ENCODE data around the gene C1QTNF8. TPM values are rescaled to one million over a fixed set of nuclear protein-coding genes. Genes with fewer than 3 reads are reported as not detected.

The C1QTNF8 gene
- total RNA-seq, 1 experiment from 2014 or later: not detected

- H3K27me3 ChIP-seq (ENCODE audit: low read length): no peaks in the 10 kb centered on the region
- H3K4me3 ChIP-seq (ENCODE audit: low read length): no peak overlapping the region
- no peak overlapping the region for H3K4me2 ChIP-seq (ENCODE audit: low read depth, low read length, poor library complexity, severe bottlenecking)
- no peak overlapping the region for H2AFZ ChIP-seq (ENCODE audit: low read length)
- H4K20me1 ChIP-seq (ENCODE audit: insufficient read depth, low read depth, low read length): 0 out of 2 replicates have a peak, but pooled peaks cover 3% of the 10 kb centered on the region
- H3K9me2 ChIP-seq (replicated peaks; ENCODE audit: insufficient read depth, low read length): no peaks in the 10 kb centered on the region
- H3K9ac ChIP-seq (ENCODE audit: low read length): no peak overlapping the region
- no peaks in the 10 kb centered on the region for H3K4me1 ChIP-seq (ENCODE audit: low read length)
- no peak overlapping the region for H3K27ac ChIP-seq (ENCODE audit: low read length)
- H3K79me2 ChIP-seq (ENCODE audit: low read length): no peaks in the 10 kb centered on the region
- no peaks in the 10 kb centered on the region for H3K36me3 ChIP-seq (ENCODE audit: insufficient read depth, low read length)
- H3K9me3 ChIP-seq (ENCODE audit: low read length): no peaks in the 10 kb centered on the region
- DNase-seq: no peak
These were observed 14.2 kb downstream of the C1QTNF8 start for GRCh38 chr16:1081734-1082265.

- Histone ChIP-seq H3K4me2 (ENCODE audit: low read depth, low read length, poor library complexity, severe bottlenecking) (no peak overlapping the region), H3K4me1 (ENCODE audit: low read length) (no peaks in the 10 kb centered on the region), H3K9me2 (replicated peaks; ENCODE audit: insufficient read depth, low read length) (no peaks in the 10 kb centered on the region), H3K79me2 (ENCODE audit: low read length) (no peaks in the 10 kb centered on the region), H3K9me3 (ENCODE audit: low read length) (no peaks in the 10 kb centered on the region), H4K20me1 (ENCODE audit: insufficient read depth, low read depth, low read length) (0 out of 2 replicates have a peak, but pooled peaks cover 3% of the 10 kb centered on the region), H3K27ac (ENCODE audit: low read length) (no peak overlapping the region), H3K4me3 (ENCODE audit: low read length) (no peak overlapping the region), H3K36me3 (ENCODE audit: insufficient read depth, low read length) (no peaks in the 10 kb centered on the region), H3K9ac (ENCODE audit: low read length) (no peak overlapping the region), H3K27me3 (ENCODE audit: low read length) (no peaks in the 10 kb centered on the region), H2AFZ (ENCODE audit: low read length) (no peak overlapping the region)
- no peak for DNase-seq
These were observed 15.0 kb downstream of the C1QTNF8 start for GRCh38 chr16:1080801-1081733.

GRCh38 chr16:1079786-1080525 is 16.1 kb downstream of the C1QTNF8 start:
- H3K4me3 ChIP-seq (ENCODE audit: low read length): no peak overlapping the region
- H3K4me1 ChIP-seq (ENCODE audit: low read length): no peaks in the 10 kb centered on the region
- H3K27ac ChIP-seq (ENCODE audit: low read length): no peak overlapping the region
- no peaks in the 10 kb centered on the region for H3K9me3 ChIP-seq (ENCODE audit: low read length)
- H3K36me3 ChIP-seq (ENCODE audit: insufficient read depth, low read length): no peaks in the 10 kb centered on the region
- H2AFZ ChIP-seq (ENCODE audit: low read length): no peak overlapping the region
- H3K9me2 ChIP-seq (replicated peaks; ENCODE audit: insufficient read depth, low read length): no peaks in the 10 kb centered on the region
- H4K20me1 ChIP-seq (ENCODE audit: insufficient read depth, low read depth, low read length): 0 out of 2 replicates have a peak, but pooled peaks cover 2% of the 10 kb centered on the region
- no peak overlapping the region for H3K9ac ChIP-seq (ENCODE audit: low read length)
- no peak for DNase-seq
- H3K4me2 ChIP-seq (ENCODE audit: low read depth, low read length, poor library complexity, severe bottlenecking): no peak overlapping the region
- H3K79me2 ChIP-seq (ENCODE audit: low read length): no peaks in the 10 kb centered on the region
- H3K27me3 ChIP-seq (ENCODE audit: low read length): no peaks in the 10 kb centered on the region

GRCh38 chr16:1079341-1079740 is 16.7 kb downstream of the C1QTNF8 start:
- Histone ChIP-seq H3K79me2 (ENCODE audit: low read length) (no peaks in the 10 kb centered on the region), H3K27me3 (ENCODE audit: low read length) (no peaks in the 10 kb centered on the region), H3K36me3 (ENCODE audit: insufficient read depth, low read length) (no peaks in the 10 kb centered on the region), H3K9me3 (ENCODE audit: low read length) (no peaks in the 10 kb centered on the region), H3K9ac (ENCODE audit: low read length) (no peak overlapping the region), H3K4me2 (ENCODE audit: low read depth, low read length, poor library complexity, severe bottlenecking) (no peak overlapping the region), H3K4me1 (ENCODE audit: low read length) (no peaks in the 10 kb centered on the region), H3K4me3 (ENCODE audit: low read length) (no peak overlapping the region), H3K27ac (ENCODE audit: low read length) (no peak overlapping the region), H3K9me2 (replicated peaks; ENCODE audit: insufficient read depth, low read length) (no peaks in the 10 kb centered on the region), H4K20me1 (ENCODE audit: insufficient read depth, low read depth, low read length) (no peaks in the 10 kb centered on the region), H2AFZ (ENCODE audit: low read length) (no peak overlapping the region)
- no peak for DNase-seq

GRCh38 chr16:1078579-1079021 is 17.4 kb downstream of the C1QTNF8 start:
- Histone ChIP-seq H3K9ac (ENCODE audit: low read length) (no peak overlapping the region), H2AFZ (ENCODE audit: low read length) (no peak overlapping the region), H4K20me1 (ENCODE audit: insufficient read depth, low read depth, low read length) (no peaks in the 10 kb centered on the region), H3K79me2 (ENCODE audit: low read length) (no peaks in the 10 kb centered on the region), H3K27me3 (ENCODE audit: low read length) (no peaks in the 10 kb centered on the region), H3K4me2 (ENCODE audit: low read depth, low read length, poor library complexity, severe bottlenecking) (no peak overlapping the region), H3K36me3 (ENCODE audit: insufficient read depth, low read length) (no peaks in the 10 kb centered on the region), H3K9me2 (replicated peaks; ENCODE audit: insufficient read depth, low read length) (no peaks in the 10 kb centered on the region), H3K27ac (ENCODE audit: low read length) (no peak overlapping the region), H3K9me3 (ENCODE audit: low read length) (no peaks in the 10 kb centered on the region), H3K4me1 (ENCODE audit: low read length) (no peaks in the 10 kb centered on the region), H3K4me3 (ENCODE audit: low read length) (no peak overlapping the region)
- no peak for DNase-seq

- Histone ChIP-seq H3K9me2 (replicated peaks; ENCODE audit: insufficient read depth, low read length) (no peaks in the 10 kb centered on the region), H3K79me2 (ENCODE audit: low read length) (no peaks in the 10 kb centered on the region), H3K4me2 (ENCODE audit: low read depth, low read length, poor library complexity, severe bottlenecking) (no peak overlapping the region), H4K20me1 (ENCODE audit: insufficient read depth, low read depth, low read length) (no peaks in the 10 kb centered on the region), H3K36me3 (ENCODE audit: insufficient read depth, low read length) (no peaks in the 10 kb centered on the region), H3K9me3 (ENCODE audit: low read length) (no peaks in the 10 kb centered on the region), H3K27me3 (ENCODE audit: low read length) (no peaks in the 10 kb centered on the region), H3K9ac (ENCODE audit: low read length) (no peak overlapping the region), H3K27ac (ENCODE audit: low read length) (no peak overlapping the region), H2AFZ (ENCODE audit: low read length) (no peak overlapping the region), H3K4me1 (ENCODE audit: low read length) (no peaks in the 10 kb centered on the region), H3K4me3 (ENCODE audit: low read length) (no peak overlapping the region)
- no peak for DNase-seq
These were observed 18.0 kb downstream of the C1QTNF8 start for GRCh38 chr16:1077877-1078578.

GRCh38 chr16:1076801-1077576 is 19.1 kb downstream of the C1QTNF8 start:
- Histone ChIP-seq H3K4me3 (ENCODE audit: low read length) (no peak overlapping the region), H3K79me2 (ENCODE audit: low read length) (no peaks in the 10 kb centered on the region), H4K20me1 (ENCODE audit: insufficient read depth, low read depth, low read length) (no peaks in the 10 kb centered on the region), H3K9me2 (replicated peaks; ENCODE audit: insufficient read depth, low read length) (no peaks in the 10 kb centered on the region), H3K9ac (ENCODE audit: low read length) (no peak overlapping the region), H3K9me3 (ENCODE audit: low read length) (no peaks in the 10 kb centered on the region), H3K36me3 (ENCODE audit: insufficient read depth, low read length) (no peaks in the 10 kb centered on the region), H3K27me3 (ENCODE audit: low read length) (no peaks in the 10 kb centered on the region), H2AFZ (ENCODE audit: low read length) (no peak overlapping the region), H3K27ac (ENCODE audit: low read length) (no peak overlapping the region), H3K4me2 (ENCODE audit: low read depth, low read length, poor library complexity, severe bottlenecking) (no peak overlapping the region), H3K4me1 (ENCODE audit: low read length) (no peaks in the 10 kb centered on the region)
- DNase-seq: no peak

Data from Karpas-422 (cell line).